Testis (tissue), 2 donors: ENCODE measurements around the gene NEO1.

Experiments used
- POLR2A ChIP-seq: fragments of 450-650 bp; IDR thresholded peaks from one replicate; pipeline ENCODE4 v1.6.1; 2017; ENCODE audit warnings: antibody characterized with exemption, mild to moderate bottlenecking, moderate library complexity
- TF ChIP-seq, protein P1 (sequence below), 3 experiments: fragments of 450-650 bp in 2 of 3; fragments of 200-600 bp in 1 of 3; sonication (generic) in 1 of 3; IDR thresholded peaks; one replicate each; pipeline ENCODE4 v1.5.1; 2016 to 2019; ENCODE audit warnings: antibody characterized with exemption in 3 of 3, mild to moderate bottlenecking in 2 of 3, moderate library complexity in 1 of 3

DNA sequence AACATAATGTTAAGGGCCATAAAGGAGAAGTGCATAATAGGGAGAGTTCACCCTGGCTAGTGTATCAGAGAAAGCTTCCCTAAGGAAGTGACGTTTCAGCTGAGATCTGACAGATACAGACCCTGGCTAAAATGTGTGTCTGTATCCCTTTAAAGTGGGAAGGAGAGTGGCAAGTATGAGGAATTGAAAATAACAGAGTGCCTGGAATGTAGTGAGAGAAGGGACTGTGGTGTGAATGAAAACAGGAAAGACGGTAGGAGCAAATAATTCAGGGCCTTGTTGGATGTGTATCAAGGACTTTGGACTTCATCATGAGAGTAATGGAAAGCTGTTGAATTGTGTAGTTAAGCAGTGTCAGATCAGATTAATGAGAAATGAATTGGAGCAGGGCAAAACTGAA is 30.5 kb downstream of the NEO1 start:
- TF ChIP-seq POLR2A: no peak
- TF ChIP-seq, protein P1, sequence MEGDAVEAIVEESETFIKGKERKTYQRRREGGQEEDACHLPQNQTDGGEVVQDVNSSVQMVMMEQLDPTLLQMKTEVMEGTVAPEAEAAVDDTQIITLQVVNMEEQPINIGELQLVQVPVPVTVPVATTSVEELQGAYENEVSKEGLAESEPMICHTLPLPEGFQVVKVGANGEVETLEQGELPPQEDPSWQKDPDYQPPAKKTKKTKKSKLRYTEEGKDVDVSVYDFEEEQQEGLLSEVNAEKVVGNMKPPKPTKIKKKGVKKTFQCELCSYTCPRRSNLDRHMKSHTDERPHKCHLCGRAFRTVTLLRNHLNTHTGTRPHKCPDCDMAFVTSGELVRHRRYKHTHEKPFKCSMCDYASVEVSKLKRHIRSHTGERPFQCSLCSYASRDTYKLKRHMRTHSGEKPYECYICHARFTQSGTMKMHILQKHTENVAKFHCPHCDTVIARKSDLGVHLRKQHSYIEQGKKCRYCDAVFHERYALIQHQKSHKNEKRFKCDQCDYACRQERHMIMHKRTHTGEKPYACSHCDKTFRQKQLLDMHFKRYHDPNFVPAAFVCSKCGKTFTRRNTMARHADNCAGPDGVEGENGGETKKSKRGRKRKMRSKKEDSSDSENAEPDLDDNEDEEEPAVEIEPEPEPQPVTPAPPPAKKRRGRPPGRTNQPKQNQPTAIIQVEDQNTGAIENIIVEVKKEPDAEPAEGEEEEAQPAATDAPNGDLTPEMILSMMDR (IDR thresholded peaks at IDR 0.05): no peak
